ENCODE results near the gene DRD2. TPM values are rescaled to one million over a fixed set of nuclear protein-coding genes. Genes with fewer than 3 reads are reported as not detected.
A peak's percentile ranks its signal among the peaks of the same experiment; 100 is the strongest.

Gene DRD2
- total RNA-seq, 1 donor from 2014 or later = 289 TPM

GRCh38 chr11:113461639-113462038 is 13.6 kb downstream of the DRD2 start:
- no peak overlapping the region for H3K27ac Mint-ChIP-seq (ENCODE audit: unreplicated experiment)
- H3K27me3 Mint-ChIP-seq (ENCODE audit: unreplicated experiment) = no peaks in the 10 kb centered on the region
- H3K9me3 Mint-ChIP-seq (ENCODE audit: unreplicated experiment) = peaks cover 5% of the 10 kb centered on the region
- no peak for TF ChIP-seq CTCF (IDR thresholded peaks at IDR 0.05; ENCODE audit: partially characterized antibody, unreplicated experiment)
- H3K4me1 Mint-ChIP-seq (ENCODE audit: low read depth, unreplicated experiment) = peaks cover 65% of the 10 kb centered on the region
- peaks cover 14% of the 10 kb centered on the region for H3K36me3 Mint-ChIP-seq (ENCODE audit: unreplicated experiment)
- H3K4me3 Mint-ChIP-seq (ENCODE audit: unreplicated experiment) = no peak overlapping the region
- no peak for DNase-seq

GRCh38 chr11:113460469-113460868 is 14.7 kb downstream of the DRD2 start:
- Mint-ChIP-seq H3K9me3 (ENCODE audit: unreplicated experiment) (peaks cover 5% of the 10 kb centered on the region), H3K4me3 (ENCODE audit: unreplicated experiment) (no peak overlapping the region), H3K4me1 (ENCODE audit: low read depth, unreplicated experiment) (peaks cover 71% of the 10 kb centered on the region), H3K27ac (ENCODE audit: unreplicated experiment) (no peak overlapping the region), H3K27me3 (ENCODE audit: unreplicated experiment) (no peaks in the 10 kb centered on the region), H3K36me3 (ENCODE audit: unreplicated experiment) (peaks cover 7% of the 10 kb centered on the region)
- TF ChIP-seq CTCF (IDR thresholded peaks at IDR 0.05; ENCODE audit: partially characterized antibody, unreplicated experiment) = no peak
- DNase-seq = no peak

- Mint-ChIP-seq H3K4me3 (ENCODE audit: unreplicated experiment) (peak overlapping the region; percentile 46), H3K36me3 (ENCODE audit: unreplicated experiment) (no peaks in the 10 kb centered on the region), H3K4me1 (ENCODE audit: low read depth, unreplicated experiment) (peaks cover 75% of the 10 kb centered on the region), H3K27me3 (ENCODE audit: unreplicated experiment) (no peaks in the 10 kb centered on the region), H3K27ac (ENCODE audit: unreplicated experiment) (peak overlapping the region; percentile 66), H3K9me3 (ENCODE audit: unreplicated experiment) (peaks cover 2% of the 10 kb centered on the region)
- DNase-seq = no peak
- TF ChIP-seq CTCF (IDR thresholded peaks at IDR 0.05; ENCODE audit: partially characterized antibody, unreplicated experiment) = no peak
Observed at GRCh38 chr11:113458189-113458588, 17.0 kb downstream of the DRD2 start.

GRCh38 chr11:113457784-113458183 is 17.4 kb downstream of the DRD2 start:
- peak overlapping the region; percentile 71 for H3K4me3 Mint-ChIP-seq (ENCODE audit: unreplicated experiment)
- H3K9me3 Mint-ChIP-seq (ENCODE audit: unreplicated experiment) = peaks cover 2% of the 10 kb centered on the region
- peaks cover 76% of the 10 kb centered on the region for H3K4me1 Mint-ChIP-seq (ENCODE audit: low read depth, unreplicated experiment)
- no peaks in the 10 kb centered on the region for H3K27me3 Mint-ChIP-seq (ENCODE audit: unreplicated experiment)
- no peaks in the 10 kb centered on the region for H3K36me3 Mint-ChIP-seq (ENCODE audit: unreplicated experiment)
- H3K27ac Mint-ChIP-seq (ENCODE audit: unreplicated experiment) = peak overlapping the region; percentile 93
- DNase-seq = peak; percentile 49
- TF ChIP-seq CTCF (IDR thresholded peaks at IDR 0.05; ENCODE audit: partially characterized antibody, unreplicated experiment) = no peak

- Mint-ChIP-seq H3K4me1 (ENCODE audit: low read depth, unreplicated experiment) (peaks cover 63% of the 10 kb centered on the region), H3K9me3 (ENCODE audit: unreplicated experiment) (peaks cover 6% of the 10 kb centered on the region), H3K27ac (ENCODE audit: unreplicated experiment) (peak overlapping the region; percentile 45), H3K27me3 (ENCODE audit: unreplicated experiment) (no peaks in the 10 kb centered on the region), H3K36me3 (ENCODE audit: unreplicated experiment) (no peaks in the 10 kb centered on the region), H3K4me3 (ENCODE audit: unreplicated experiment) (no peak overlapping the region)
- no peak for TF ChIP-seq CTCF (IDR thresholded peaks at IDR 0.05; ENCODE audit: partially characterized antibody, unreplicated experiment)
- no peak for DNase-seq
Observed at GRCh38 chr11:113454455-113454854, 20.7 kb downstream of the DRD2 start.

Data from glutamatergic neuron (in vitro differentiated cells).